ENCODE data around the gene PROS1.

- TF ChIP-seq CTCF (conservative IDR thresholded peaks at IDR 0.05) (no peak), ZFX (IDR thresholded peaks at IDR 0.05) (no peak)
Measured at GRCh38 chr3:93923006-93923405, 50.7 kb downstream of the PROS1 start.

Measured in C4-2B (cell line).